Frontal cortex (tissue), 4 donors: ENCODE results near the gene SND1. TPM values are rescaled to one million over a fixed set of nuclear protein-coding genes. Genes with fewer than 3 reads are reported as not detected.

Experiments used
- DNase-seq, 2 donors: peaks; one replicate each; pipeline ENCODE4 v3.0.0; 2012; ENCODE audit warnings: low spot score in 2 of 2
- FAIRE-seq: peaks from 2 replicates; lab custom pipeline; 2012; peaks lifted over from hg19 to GRCh38; lab: Jason Lieb, UNC
- total RNA-seq: library from RNA; depleted of rRNA; stranded (reverse); fragments of >200 nt; gene quantifications from one replicate; pipeline ENCODE4 v1.2.3, GENCODE V29; 2014
- donor health status: control.
- donor health status: control.
- donor health status: control.

Gene SND1
- total RNA-seq, 1 donor from 2014 or later, result 56.3 TPM

GRCh38 chr7:127935847-127936376 lies 283.9 kb downstream of the SND1 start:
- no peak for FAIRE-seq
- no peak for DNase-seq

GRCh38 chr7:127937066-127937680 lies 285.2 kb downstream of the SND1 start:
- no peak for FAIRE-seq
- no peak for DNase-seq

- DNase-seq (no peak), FAIRE-seq (no peak)
Observed at GRCh38 chr7:127938588-127938987, 286.6 kb downstream of the SND1 start.

GRCh38 chr7:127940381-127941160 lies 288.6 kb downstream of the SND1 start:
- no peak for DNase-seq
- FAIRE-seq, result no peak

GRCh38 chr7:127941476-127942210 lies 289.6 kb downstream of the SND1 start:
- FAIRE-seq (no peak), DNase-seq (no peak)

GRCh38 chr7:127943541-127944521 lies 291.8 kb downstream of the SND1 start:
- DNase-seq (peak; percentile 27 to 44), FAIRE-seq (no peak)

- DNase-seq (no peak), FAIRE-seq (no peak)
Observed at GRCh38 chr7:127946111-127946510, 294.1 kb downstream of the SND1 start.

GRCh38 chr7:127946847-127947246 lies 294.9 kb downstream of the SND1 start:
- DNase-seq (no peak), FAIRE-seq (no peak)

GRCh38 chr7:127948312-127948711 lies 296.3 kb downstream of the SND1 start:
- FAIRE-seq, result no peak

GRCh38 chr7:127948930-127949329 lies 296.9 kb downstream of the SND1 start:
- no peak for FAIRE-seq
- DNase-seq, result no peak

More at GRCh38 chr7:127948312-127948711, 296.3 kb downstream of the SND1 start:
- no peak for DNase-seq

GRCh38 chr7:127949769-127950222 lies 297.8 kb downstream of the SND1 start:
- no peak for DNase-seq
- no peak for FAIRE-seq

- DNase-seq (no peak), FAIRE-seq (no peak)
Observed at GRCh38 chr7:127950233-127950935, 298.4 kb downstream of the SND1 start.

GRCh38 chr7:127953423-127954356 lies 301.7 kb downstream of the SND1 start:
- DNase-seq, result no peak
- no peak for FAIRE-seq

GRCh38 chr7:127954357-127954748 lies 302.4 kb downstream of the SND1 start:
- no peak for FAIRE-seq

GRCh38 chr7:127955051-127955531 lies 303.1 kb downstream of the SND1 start:
- DNase-seq, result no peak
- FAIRE-seq, result no peak

More at GRCh38 chr7:127954357-127954748, 302.4 kb downstream of the SND1 start:
- no peak for DNase-seq

- FAIRE-seq, result no peak
- no peak for DNase-seq
Observed at GRCh38 chr7:127957886-127958285, 305.9 kb downstream of the SND1 start.

GRCh38 chr7:127959770-127960169 lies 307.8 kb downstream of the SND1 start:
- no peak for DNase-seq
- FAIRE-seq, result no peak
